ENCODE measurements around the gene TRIM24.

DNA sequence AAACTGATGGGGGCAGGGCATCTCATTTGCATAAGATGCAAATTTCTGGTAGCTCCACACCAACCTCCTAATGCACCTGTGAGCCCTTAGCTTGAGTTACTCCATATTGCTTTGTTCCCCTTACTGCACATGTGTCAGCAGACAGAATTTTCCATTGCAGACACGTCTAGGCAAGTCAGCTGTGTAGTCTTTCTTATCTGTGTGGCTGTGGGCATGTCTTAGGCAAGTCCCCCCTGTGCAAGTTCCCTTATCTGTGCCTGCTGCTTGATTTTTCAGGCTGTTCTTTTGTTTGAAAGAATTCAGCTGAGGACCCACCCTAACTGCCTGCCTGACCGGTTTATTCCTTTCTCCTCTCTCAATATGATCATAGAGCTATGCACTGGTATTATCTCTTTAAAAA lies 28.5 kb upstream of the TRIM24 start:
- TF ChIP-seq, protein P1, sequence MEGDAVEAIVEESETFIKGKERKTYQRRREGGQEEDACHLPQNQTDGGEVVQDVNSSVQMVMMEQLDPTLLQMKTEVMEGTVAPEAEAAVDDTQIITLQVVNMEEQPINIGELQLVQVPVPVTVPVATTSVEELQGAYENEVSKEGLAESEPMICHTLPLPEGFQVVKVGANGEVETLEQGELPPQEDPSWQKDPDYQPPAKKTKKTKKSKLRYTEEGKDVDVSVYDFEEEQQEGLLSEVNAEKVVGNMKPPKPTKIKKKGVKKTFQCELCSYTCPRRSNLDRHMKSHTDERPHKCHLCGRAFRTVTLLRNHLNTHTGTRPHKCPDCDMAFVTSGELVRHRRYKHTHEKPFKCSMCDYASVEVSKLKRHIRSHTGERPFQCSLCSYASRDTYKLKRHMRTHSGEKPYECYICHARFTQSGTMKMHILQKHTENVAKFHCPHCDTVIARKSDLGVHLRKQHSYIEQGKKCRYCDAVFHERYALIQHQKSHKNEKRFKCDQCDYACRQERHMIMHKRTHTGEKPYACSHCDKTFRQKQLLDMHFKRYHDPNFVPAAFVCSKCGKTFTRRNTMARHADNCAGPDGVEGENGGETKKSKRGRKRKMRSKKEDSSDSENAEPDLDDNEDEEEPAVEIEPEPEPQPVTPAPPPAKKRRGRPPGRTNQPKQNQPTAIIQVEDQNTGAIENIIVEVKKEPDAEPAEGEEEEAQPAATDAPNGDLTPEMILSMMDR (conservative IDR thresholded peaks at IDR 0.05; ENCODE audit: low read depth, low read length): no peak
- TF ChIP-seq EZH2 (IDR thresholded peaks at IDR 0.05; ENCODE audit: borderline replicate concordance, low read depth, low read length, poor library complexity, severe bottlenecking): no peak

Measured in A673 (cell line).